ENCODE data around the gene C9orf50. TPM values are rescaled to one million over a fixed set of nuclear protein-coding genes. Genes with fewer than 3 reads are reported as not detected.

C9orf50 gene
- not detected for total RNA-seq

GRCh38 chr9:129620669-129621295, at the start of gene C9orf50:
C9orf50 (minus strand) TSS chr9:129621101; CDS start chr9:129620574, 527 bp downstream.
- Histone ChIP-seq H3K27ac (no peak within 1 kb of the TSS), H3K9me3 (no peaks in the 10 kb centered on the region), H3K4me1 (peaks cover 24% of the 10 kb centered on the region), H3K27me3 (peaks cover 0 to 10% of the 10 kb centered on the region in 2 donors), H3K4me3 (peak within 1 kb of the TSS in 1 of 2 donors; percentile 33), H3K36me3 (replicated peaks in 1 of 2; ENCODE audit: insufficient read depth in 1 of 2, low read depth in 2 of 2) (no peaks in the 10 kb centered on the region)
- no peak for ATAC-seq
- 25 to 44% methylated on average over 7 to 21 of the region's 21 CpGs for WGBS, 2 donors
- intact Hi-C loops (cut with DNase I) = no loop called here
- DNase-seq = no peak
- TF ChIP-seq POLR2A (IDR thresholded peaks at IDR 0.05) = no peak
- TF ChIP-seq CTCF (IDR thresholded peaks at IDR 0.05) = no peak

GRCh38 chr9:129669946-129670345, 49.0 kb upstream of the C9orf50 start:
- TF ChIP-seq CTCF (IDR thresholded peaks at IDR 0.05) (no peak), POLR2A (IDR thresholded peaks at IDR 0.05) (no peak)
- DNase-seq (no peak), ATAC-seq (no peak)
- Histone ChIP-seq H3K36me3 (replicated peaks in 1 of 2; ENCODE audit: insufficient read depth in 1 of 2, low read depth in 2 of 2) (no peaks in the 10 kb centered on the region), H3K27me3 (peaks cover 0 to 6% of the 10 kb centered on the region in 2 donors), H3K9me3 (no peaks in the 10 kb centered on the region), H3K27ac (no peak overlapping the region), H3K4me3 (no peak overlapping the region), H3K4me1 (peaks cover 6% of the 10 kb centered on the region)
- WGBS, 2 donors = 69 to 72% methylated on average over 13 of the region's 13 CpGs
- intact Hi-C loops (cut with DNase I) = no loop called here

GRCh38 chr9:129669141-129669718, 48.3 kb upstream of the C9orf50 start:
- no peaks in the 10 kb centered on the region for H3K36me3 ChIP-seq (replicated peaks in 1 of 2; ENCODE audit: insufficient read depth in 1 of 2, low read depth in 2 of 2)
- H3K27ac ChIP-seq = no peak overlapping the region
- DNase-seq = no peak
- TF ChIP-seq CTCF (IDR thresholded peaks at IDR 0.05) (no peak), POLR2A (IDR thresholded peaks at IDR 0.05) (no peak)
- peaks cover 6% of the 10 kb centered on the region for H3K4me1 ChIP-seq
- no peak for ATAC-seq
- 29 to 40% methylated on average over 14 to 17 of the region's 17 CpGs for WGBS, 2 donors
- no peak overlapping the region for H3K4me3 ChIP-seq
- intact Hi-C loops (cut with DNase I) = no loop called here
- peaks cover 0 to 6% of the 10 kb centered on the region in 2 donors for H3K27me3 ChIP-seq
- H3K9me3 ChIP-seq = no peaks in the 10 kb centered on the region

GRCh38 chr9:129667850-129668249, 46.9 kb upstream of the C9orf50 start:
- peaks cover 0 to 6% of the 10 kb centered on the region in 2 donors for H3K27me3 ChIP-seq
- H3K36me3 ChIP-seq (replicated peaks in 1 of 2; ENCODE audit: insufficient read depth in 1 of 2, low read depth in 2 of 2) = no peaks in the 10 kb centered on the region
- ATAC-seq (no peak), DNase-seq (no peak)
- H3K9me3 ChIP-seq = no peaks in the 10 kb centered on the region
- no peak overlapping the region for H3K4me3 ChIP-seq
- H3K4me1 ChIP-seq = peaks cover 6% of the 10 kb centered on the region
- H3K27ac ChIP-seq = no peak overlapping the region
- WGBS, 2 donors = 86 to 95% methylated on average over 4 to 7 of the region's 9 CpGs
- TF ChIP-seq CTCF (IDR thresholded peaks at IDR 0.05) (no peak), POLR2A (IDR thresholded peaks at IDR 0.05) (no peak)
- intact Hi-C loops (cut with DNase I) = no loop called here

- no peak for DNase-seq
- no peak for ATAC-seq
- intact Hi-C loops (cut with DNase I) = no loop called here
- no peaks in the 10 kb centered on the region for H3K36me3 ChIP-seq (replicated peaks in 1 of 2; ENCODE audit: insufficient read depth in 1 of 2, low read depth in 2 of 2)
- H3K4me3 ChIP-seq = no peak overlapping the region
- H3K9me3 ChIP-seq = no peaks in the 10 kb centered on the region
- no peak for TF ChIP-seq CTCF (IDR thresholded peaks at IDR 0.05)
- 65 to 79% methylated on average over 11 of the region's 11 CpGs for WGBS, 2 donors
- H3K4me1 ChIP-seq = peaks cover 6% of the 10 kb centered on the region
- H3K27me3 ChIP-seq = peaks cover 0 to 6% of the 10 kb centered on the region in 2 donors
- no peak overlapping the region for H3K27ac ChIP-seq
These were observed 46.5 kb upstream of the C9orf50 start for GRCh38 chr9:129667378-129667777.
